Measurements from ENCODE around the gene TRIM15.

GRCh38 chr6:30167101-30167500, 3.8 kb downstream of the TRIM15 start:
- TF ChIP-seq CTCF (optimal IDR thresholded peaks at IDR 0.05 in 1 of 3, IDR thresholded peaks at IDR 0.05 in 1 of 3, conservative IDR thresholded peaks at IDR 0.05 in 1 of 3; ENCODE audit: extremely low read depth in 1 of 3, insufficient read depth in 2 of 3, low read length in 3 of 3) (no peak), EZH2 (IDR thresholded peaks at IDR 0.05; ENCODE audit: low read length) (no peak)
